AG09319 (cell line): Measurements from ENCODE around the gene RFX2.

Experiments
- DNase-seq: peaks from one replicate; pipeline ENCODE4 v3.0.0-alpha.2; 2010; ENCODE audit warnings: low read depth; ENCODE audit errors: extremely low read depth
- CTCF ChIP-seq: IDR thresholded peaks from 2 replicates; pipeline ENCODE4 v1.5.1; 2011; ENCODE audit warnings: low read depth, mild to moderate bottlenecking, inconsistent platforms, low read length, moderate library complexity

Gene RFX2

GRCh38 chr19:6044056-6044805, 66.1 kb downstream of the RFX2 start:
- TF ChIP-seq CTCF, result no peak
- DNase-seq, result no peak

GRCh38 chr19:6042776-6043726, 67.2 kb downstream of the RFX2 start:
- no peak for DNase-seq
- TF ChIP-seq CTCF, result no peak

GRCh38 chr19:6041991-6042481, 68.3 kb downstream of the RFX2 start:
- no peak for DNase-seq
- no peak for TF ChIP-seq CTCF

DNA sequence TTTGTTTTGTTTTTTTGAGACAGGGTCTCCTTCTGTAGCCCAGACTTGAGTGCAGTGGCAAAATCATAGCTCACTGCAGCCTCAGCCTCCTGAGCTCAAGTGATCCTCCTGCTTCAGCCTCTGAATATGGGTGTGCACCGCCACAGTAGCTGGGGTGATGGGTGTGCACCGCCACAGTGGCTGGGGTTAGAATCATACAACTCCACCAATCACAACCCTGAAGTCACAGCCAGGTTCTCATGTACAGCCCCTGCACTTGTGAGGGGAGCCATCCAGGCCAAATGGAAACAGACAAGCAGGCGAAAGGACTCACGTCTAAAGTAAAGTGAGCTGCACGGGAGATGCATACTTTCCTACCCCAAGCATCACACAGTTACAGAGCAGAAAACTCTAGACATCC, 69.2 kb downstream of the RFX2 start:
- no peak for DNase-seq
- no peak for TF ChIP-seq CTCF

DNA sequence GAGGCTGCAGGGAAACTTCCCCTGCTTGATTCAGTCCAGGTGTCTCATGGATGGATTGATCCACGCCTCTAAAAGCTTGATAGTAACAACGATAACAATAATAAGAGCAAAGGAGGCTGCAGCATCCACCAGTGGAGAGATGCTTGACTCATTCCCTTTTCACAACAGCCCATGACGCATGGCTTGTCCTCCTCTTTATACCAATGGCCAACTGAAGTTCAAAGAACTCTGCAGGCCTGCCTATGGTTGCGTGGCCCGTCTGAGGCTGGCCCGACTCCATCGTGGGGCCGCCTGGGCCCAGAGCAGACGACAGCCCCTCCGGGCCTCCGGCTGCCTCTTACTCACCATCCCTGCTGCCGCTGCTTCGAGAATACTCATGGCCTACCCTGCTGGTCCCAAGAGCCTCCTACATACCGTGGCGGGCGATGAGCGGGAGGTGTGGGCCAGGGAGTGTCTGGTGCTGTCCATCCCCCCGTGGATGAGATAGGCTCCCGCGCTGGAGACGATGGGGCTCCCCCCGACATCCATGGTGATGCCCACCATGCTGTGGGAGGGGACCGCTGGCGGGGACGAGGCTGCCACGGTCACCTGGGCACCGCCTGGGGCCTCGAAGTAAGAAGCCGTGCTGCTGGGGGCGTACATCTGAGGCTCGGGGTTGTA, 70.6 kb downstream of the RFX2 start:
- no peak for TF ChIP-seq CTCF
- no peak for DNase-seq

DNA sequence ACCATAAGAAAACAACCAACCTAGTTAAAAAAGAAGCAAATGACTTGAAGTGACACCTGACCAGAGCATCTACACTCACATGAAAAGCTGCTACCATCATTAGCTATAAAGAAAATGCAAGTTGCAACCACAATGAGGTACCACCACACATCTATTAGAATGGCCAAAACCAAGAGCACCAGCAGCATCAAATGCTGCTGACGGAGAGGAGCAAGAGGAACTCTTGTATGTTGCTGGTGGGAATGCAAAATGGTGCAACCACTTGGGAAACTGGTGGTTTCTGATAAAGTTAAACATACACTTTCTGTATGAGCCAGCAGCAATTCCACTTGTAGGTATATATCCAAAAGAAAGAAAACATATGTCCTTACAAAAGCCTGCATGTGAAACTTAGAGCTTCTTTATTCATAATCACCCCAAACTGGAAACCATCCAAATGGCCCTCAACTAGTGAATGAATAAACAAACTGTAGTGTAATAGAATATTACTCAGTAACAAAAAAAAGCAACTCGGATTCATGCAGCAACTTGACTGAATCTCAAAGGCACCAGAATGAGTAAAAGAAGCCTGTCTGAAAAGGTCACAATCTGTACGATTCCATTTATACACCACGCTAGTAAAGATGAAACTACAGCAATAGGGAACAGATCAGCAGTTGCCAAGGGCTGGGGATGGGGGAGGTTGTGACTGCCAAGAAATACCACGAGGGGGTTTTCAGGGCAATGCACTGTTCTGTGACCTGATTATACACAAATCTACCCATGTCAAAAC, 71.5 kb downstream of the RFX2 start:
- no peak for DNase-seq
- no peak for TF ChIP-seq CTCF
